GM18526 (cell line): ENCODE data around the gene SH2D1B.

Experiments used
- POLR2A ChIP-seq: IDR thresholded peaks from 3 replicates; pipeline ENCODE4 v1.6.1; 2011; ENCODE audit not compliant: insufficient read length; ENCODE audit errors: extremely low read depth

SH2D1B gene, protein sequence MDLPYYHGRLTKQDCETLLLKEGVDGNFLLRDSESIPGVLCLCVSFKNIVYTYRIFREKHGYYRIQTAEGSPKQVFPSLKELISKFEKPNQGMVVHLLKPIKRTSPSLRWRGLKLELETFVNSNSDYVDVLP

GRCh38 chr1:162412002-162412401, at the start of gene SH2D1B:
SH2D1B (minus strand) TSS chr1:162412136; CDS start chr1:162412016, 120 bp downstream.
- no peak for TF ChIP-seq POLR2A

DNA sequence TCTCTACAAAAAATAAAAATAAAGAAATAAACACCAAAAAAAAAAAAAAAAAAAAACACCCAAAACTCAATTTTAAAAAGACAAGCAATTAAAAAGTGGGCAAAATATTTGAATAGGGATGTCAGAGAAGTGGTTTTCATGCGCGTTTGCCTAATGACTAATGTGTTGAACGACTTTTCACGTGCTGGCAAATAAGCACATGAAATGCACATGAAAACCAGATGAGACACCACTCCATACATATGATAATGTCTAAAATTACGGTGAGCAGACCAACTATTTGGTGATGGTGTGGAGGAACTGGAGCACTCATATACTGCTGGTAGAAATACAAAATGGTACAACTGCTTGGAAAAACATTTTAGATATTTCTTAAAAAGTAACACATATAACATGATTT, 46.3 kb upstream of the SH2D1B start:
- TF ChIP-seq POLR2A = no peak

DNA sequence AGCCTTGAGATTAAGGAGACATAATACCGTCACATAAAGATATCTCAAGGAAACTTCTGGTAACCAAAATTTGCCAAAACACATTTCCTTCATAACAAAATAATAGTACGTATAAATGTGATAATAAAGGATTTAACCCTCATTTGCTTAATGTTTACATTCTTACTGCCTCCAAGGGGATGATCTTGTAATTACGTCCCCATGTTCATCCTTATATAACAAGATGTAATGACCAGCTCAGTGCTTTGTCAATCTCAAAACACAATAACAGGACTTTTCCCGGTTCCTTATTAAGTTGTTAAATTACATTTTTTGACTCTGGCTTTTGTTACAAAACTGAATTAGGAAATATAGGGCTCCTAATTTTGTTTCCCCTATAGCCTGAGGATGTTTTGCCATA, 44.4 kb upstream of the SH2D1B start:
- TF ChIP-seq POLR2A = no peak

GRCh38 chr1:162446946-162447345, 35.0 kb upstream of the SH2D1B start:
- no peak for TF ChIP-seq POLR2A

DNA sequence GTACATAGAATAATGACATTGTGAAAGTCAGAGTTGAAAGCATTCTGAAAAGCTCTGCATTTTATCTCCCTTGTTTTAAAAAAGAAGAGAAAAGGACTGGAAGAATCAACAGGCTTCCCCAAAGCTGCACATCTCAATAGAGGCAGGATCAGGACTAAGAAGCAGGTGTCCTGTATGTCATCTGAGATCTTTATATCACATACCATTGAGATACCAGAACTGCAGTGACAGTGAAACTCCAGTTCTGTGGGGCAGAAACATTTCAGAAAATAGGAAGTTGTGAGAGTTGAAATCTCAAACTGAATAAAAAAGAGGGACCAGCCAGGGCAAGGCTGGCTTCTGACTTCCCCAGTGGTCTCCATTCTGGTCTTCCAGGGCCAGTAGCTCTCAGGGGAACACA, 33.0 kb upstream of the SH2D1B start:
- no peak for TF ChIP-seq POLR2A

GRCh38 chr1:162430583-162430982, 18.6 kb upstream of the SH2D1B start:
- no peak for TF ChIP-seq POLR2A

DNA sequence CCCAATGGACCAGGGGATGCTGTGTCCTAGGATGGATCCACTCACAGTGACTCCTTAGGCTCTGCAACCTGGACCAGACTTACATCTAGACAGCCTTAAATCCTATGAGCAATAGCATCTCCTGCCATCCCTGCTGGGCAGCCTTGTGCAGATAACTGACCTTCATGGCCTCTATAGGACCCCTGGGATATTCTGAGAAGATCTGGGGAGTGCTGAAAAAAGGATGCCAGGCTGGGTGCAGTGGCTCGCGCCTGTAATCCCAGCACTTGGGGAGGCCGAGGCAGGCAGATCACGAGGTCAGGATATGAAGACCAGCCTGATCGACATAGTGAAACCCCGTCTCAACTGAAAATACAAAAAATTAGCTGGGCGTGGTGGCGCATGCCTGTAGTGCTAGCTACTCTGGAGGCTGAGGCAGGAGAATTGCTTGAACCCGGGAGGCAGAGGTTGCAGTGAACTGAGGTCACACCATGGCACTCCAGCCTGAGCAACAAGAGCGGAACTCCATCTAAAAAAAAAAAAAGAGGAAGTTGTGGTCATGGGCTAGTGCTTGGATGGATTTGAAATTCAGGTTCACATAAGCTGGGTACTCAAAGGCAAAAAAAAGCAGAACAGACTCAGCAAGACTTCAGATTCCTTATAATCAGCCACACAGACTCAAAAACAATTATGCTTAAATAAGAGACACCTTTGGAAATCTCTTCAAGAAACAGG, 10.9 kb upstream of the SH2D1B start:
- no peak for TF ChIP-seq POLR2A

DNA sequence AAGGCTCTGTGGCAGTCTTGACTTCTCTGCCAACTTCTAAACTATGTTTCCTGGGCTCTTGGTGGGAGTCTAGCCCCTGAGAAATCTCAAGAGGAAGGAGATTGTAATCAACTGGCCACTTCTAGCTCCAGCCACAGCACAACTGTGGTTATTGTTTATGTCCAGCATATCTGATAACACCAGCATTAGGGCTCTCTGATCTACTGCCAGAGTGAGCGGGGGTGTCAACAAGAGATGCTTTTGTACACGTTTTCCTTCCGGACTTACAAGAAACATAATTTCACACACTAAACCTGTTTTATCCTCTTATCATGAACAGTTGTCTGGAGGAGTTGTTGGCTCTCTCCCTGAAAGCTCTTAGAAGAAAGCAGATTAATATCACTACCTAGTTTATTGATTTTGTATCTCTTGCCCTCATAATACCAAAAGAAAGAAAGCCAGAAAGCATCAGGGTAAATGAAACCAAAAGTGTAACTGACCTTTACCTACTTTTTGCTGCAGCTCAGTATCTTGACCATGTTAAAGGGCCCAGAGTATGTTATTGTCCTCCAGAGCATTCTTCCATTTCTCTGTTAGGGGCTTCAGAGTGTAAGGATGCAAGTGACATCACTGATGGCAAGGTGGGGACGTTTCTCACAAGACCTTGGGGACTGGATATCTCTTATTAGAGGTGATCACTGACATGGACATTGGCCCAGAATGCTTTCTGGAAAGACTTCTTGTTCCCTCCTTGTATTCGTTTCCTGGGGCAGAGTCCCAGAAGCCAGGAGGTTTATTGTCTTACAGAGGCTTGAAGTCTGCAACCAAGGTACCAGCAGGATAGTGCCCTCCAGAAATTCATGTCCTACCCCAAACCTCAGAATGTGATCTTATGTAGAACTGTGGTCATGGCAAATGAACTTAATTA, 9.6 kb upstream of the SH2D1B start:
- TF ChIP-seq POLR2A = no peak

DNA sequence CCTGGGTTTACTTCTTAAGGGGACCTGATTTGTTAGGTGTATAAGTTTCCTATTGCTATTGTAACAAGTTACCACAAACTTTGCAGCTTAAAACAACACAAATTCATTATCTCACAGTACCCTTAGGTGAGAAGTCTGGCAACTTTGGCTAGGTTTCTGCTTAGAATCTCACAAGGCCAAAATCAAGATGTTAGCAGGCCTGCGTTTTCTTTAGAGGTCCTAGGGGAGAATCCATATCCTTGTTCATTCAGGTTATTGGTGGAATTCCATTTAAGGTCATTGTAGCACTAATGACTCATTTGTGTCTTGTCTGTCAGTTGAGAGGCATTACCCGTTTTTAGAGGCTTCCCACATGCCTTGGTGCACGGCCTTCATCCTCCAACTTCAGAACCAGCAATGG, 8.2 kb upstream of the SH2D1B start:
- TF ChIP-seq POLR2A = no peak

GRCh38 chr1:162417650-162418049, 5.7 kb upstream of the SH2D1B start:
- TF ChIP-seq POLR2A = no peak

GRCh38 chr1:162416909-162417308, 5.0 kb upstream of the SH2D1B start:
- TF ChIP-seq POLR2A = no peak

DNA sequence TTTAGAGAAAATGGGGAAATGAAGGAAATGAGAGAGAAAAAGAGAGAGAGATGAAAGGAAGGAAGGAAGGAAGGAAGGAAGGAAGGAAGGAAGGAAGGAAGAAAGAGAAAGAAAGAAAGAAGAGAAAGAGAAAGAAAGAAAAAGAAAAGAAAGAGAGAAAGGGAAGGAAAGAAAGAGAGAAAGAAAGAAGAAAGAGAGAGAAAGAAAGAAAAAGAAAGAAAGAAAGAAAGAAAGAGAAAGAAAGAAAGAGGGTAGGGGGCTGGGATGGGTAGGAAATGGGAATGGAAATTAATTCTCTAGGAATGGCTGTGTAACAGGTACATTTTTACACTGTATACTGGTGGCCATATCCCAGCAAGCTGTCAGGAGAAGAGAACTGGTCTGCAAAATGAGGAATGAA, 4.3 kb upstream of the SH2D1B start:
- TF ChIP-seq POLR2A = no peak

GRCh38 chr1:162407539-162407938, 4.4 kb downstream of the SH2D1B start:
- TF ChIP-seq POLR2A = no peak

DNA sequence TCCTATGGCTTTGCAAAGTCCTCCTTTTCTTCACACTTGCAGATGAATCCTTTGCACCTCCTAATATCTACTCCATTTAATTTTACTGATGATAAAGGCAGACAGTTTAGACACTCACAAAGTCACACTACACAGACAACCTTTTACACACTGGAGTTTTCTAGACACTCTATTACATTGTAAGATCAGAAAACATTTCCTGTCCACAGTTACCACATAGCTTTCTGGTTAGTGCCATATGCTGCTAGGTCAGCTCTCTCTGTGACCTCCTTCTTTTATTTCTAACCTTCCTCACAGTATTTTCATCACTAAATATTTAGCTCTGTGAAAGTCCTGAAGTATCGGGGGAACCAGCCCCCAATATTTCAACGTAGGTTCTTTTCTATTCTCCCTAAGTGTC, 5.1 kb downstream of the SH2D1B start:
- TF ChIP-seq POLR2A = no peak

- TF ChIP-seq POLR2A = no peak
Observed at GRCh38 chr1:162405800-162406199, 6.1 kb downstream of the SH2D1B start.

GRCh38 chr1:162404550-162405160, 7.3 kb downstream of the SH2D1B start:
- no peak for TF ChIP-seq POLR2A

GRCh38 chr1:162400790-162401355, 11.1 kb downstream of the SH2D1B start:
- no peak for TF ChIP-seq POLR2A
